ENCODE measurements around the gene TMPRSS3. TPM values are rescaled to one million over a fixed set of nuclear protein-coding genes. Genes with fewer than 3 reads are reported as not detected.

TMPRSS3 gene
- total RNA-seq, 1 donor from 2014 or later, result 14.4 TPM

DNA sequence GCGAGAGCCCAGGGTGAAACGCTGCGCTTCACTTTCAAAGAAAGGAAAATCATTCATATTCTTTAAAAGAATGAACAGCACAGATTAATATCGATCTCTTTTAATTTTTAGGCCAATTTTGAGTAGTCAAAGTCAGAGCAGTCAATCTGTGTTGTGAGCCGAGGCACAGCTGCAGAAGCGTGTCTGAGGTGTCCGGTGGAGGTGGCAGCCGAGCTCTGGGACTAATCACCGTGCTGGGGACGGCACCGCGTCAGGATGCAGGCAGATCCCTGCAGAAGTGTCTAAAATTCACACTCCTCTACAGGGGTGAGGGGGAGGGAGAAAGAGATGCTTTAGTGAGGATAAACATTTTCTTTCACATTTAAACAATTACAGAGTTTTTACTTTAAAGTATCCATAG is 33.7 kb downstream of the TMPRSS3 start:
- TF ChIP-seq, protein P1, sequence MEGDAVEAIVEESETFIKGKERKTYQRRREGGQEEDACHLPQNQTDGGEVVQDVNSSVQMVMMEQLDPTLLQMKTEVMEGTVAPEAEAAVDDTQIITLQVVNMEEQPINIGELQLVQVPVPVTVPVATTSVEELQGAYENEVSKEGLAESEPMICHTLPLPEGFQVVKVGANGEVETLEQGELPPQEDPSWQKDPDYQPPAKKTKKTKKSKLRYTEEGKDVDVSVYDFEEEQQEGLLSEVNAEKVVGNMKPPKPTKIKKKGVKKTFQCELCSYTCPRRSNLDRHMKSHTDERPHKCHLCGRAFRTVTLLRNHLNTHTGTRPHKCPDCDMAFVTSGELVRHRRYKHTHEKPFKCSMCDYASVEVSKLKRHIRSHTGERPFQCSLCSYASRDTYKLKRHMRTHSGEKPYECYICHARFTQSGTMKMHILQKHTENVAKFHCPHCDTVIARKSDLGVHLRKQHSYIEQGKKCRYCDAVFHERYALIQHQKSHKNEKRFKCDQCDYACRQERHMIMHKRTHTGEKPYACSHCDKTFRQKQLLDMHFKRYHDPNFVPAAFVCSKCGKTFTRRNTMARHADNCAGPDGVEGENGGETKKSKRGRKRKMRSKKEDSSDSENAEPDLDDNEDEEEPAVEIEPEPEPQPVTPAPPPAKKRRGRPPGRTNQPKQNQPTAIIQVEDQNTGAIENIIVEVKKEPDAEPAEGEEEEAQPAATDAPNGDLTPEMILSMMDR (IDR thresholded peaks at IDR 0.05; ENCODE audit: unreplicated experiment), result no peak
- peaks cover 6% of the 10 kb centered on the region for H3K4me1 Mint-ChIP-seq (ENCODE audit: low read depth)
- DNase-seq (ENCODE audit: low spot score, unreplicated experiment), result no peak
- peaks cover 3% of the 10 kb centered on the region for H3K9me3 Mint-ChIP-seq (ENCODE audit: low read depth)
- H3K27ac Mint-ChIP-seq, result no peak overlapping the region
- peaks cover 8% of the 10 kb centered on the region for H3K27me3 Mint-ChIP-seq
- H3K36me3 Mint-ChIP-seq (ENCODE audit: insufficient read depth), result no peaks in the 10 kb centered on the region
- H3K4me3 Mint-ChIP-seq (ENCODE audit: low read depth), result no peak overlapping the region

DNA sequence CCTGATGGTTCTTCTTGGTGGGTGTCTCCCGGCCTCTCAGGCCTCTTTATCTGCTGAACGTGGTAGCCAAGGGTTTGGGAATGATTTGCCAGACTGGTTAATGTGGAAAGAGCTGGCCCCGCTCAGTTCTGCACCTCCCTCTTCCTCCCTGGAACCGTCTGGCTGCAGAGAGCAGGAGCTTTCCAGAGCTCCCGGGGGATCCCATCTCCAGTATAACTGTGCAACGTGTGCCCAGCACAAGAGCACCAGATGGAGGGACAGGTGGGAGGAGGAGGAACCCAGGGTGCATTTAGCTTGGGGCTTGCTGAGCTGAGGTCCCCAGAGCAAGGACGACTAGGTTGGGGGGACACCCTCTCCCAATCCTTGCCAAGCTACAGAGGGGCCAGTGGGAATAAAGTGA is 34.6 kb downstream of the TMPRSS3 start:
- TF ChIP-seq, protein P1 (IDR thresholded peaks at IDR 0.05; ENCODE audit: unreplicated experiment), result no peak
- no peak for DNase-seq (ENCODE audit: low spot score, unreplicated experiment)
- Mint-ChIP-seq H3K9me3 (ENCODE audit: low read depth) (peaks cover 10% of the 10 kb centered on the region), H3K27ac (no peak overlapping the region), H3K36me3 (ENCODE audit: insufficient read depth) (no peaks in the 10 kb centered on the region), H3K27me3 (peaks cover 8% of the 10 kb centered on the region), H3K4me3 (ENCODE audit: low read depth) (no peak overlapping the region), H3K4me1 (ENCODE audit: low read depth) (peaks cover 7% of the 10 kb centered on the region)

DNA sequence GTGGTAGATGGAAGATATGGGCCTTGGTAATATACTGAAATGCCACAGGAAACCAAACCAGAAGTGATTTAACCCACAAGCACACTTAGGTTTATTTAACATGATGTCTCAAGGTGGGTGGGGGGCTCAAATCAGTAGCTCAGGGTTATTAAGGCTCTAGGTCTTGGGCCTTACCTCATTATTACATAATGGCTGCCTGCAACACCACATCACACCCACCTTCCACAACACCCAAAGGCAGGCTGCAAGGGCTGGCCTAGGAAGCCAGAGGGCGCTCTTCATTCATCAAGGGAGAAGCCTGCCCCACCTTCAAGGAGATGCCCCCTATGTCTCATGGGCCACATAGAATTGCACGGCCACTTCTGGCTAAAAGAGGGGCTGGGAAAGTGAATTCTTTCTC is 35.5 kb downstream of the TMPRSS3 start:
- DNase-seq (ENCODE audit: low spot score, unreplicated experiment), result no peak
- TF ChIP-seq, protein P1 (IDR thresholded peaks at IDR 0.05; ENCODE audit: unreplicated experiment), result no peak
- Mint-ChIP-seq H3K9me3 (ENCODE audit: low read depth) (peaks cover 12% of the 10 kb centered on the region), H3K4me1 (ENCODE audit: low read depth) (peaks cover 7% of the 10 kb centered on the region), H3K27me3 (peaks cover 8% of the 10 kb centered on the region), H3K4me3 (ENCODE audit: low read depth) (no peak overlapping the region), H3K36me3 (ENCODE audit: insufficient read depth) (no peaks in the 10 kb centered on the region), H3K27ac (no peak overlapping the region)

DNA sequence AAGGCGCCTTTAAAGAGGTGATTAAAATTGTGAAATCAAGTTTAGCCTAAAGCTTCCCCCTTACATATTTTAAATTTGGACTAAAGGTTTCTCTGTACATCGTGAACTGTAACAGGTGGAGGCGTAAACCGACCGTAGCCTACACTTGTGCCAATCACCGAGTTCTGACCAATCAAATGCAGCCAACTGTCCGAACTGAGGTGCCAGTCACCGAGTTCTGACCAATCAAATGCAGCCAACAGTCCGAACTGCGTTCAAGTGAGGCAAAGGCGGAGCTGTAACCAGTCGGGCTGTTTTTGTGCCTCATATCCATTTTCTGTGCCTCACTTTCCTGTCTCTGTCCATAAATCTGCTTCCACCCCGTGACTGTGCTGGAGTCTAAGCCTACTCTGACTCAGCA is 36.9 kb downstream of the TMPRSS3 start:
- Mint-ChIP-seq H3K9me3 (ENCODE audit: low read depth) (peaks cover 15% of the 10 kb centered on the region), H3K27me3 (peaks cover 4% of the 10 kb centered on the region), H3K4me3 (ENCODE audit: low read depth) (no peak overlapping the region), H3K36me3 (ENCODE audit: insufficient read depth) (no peaks in the 10 kb centered on the region), H3K4me1 (ENCODE audit: low read depth) (peaks cover 7% of the 10 kb centered on the region), H3K27ac (no peak overlapping the region)
- no peak for DNase-seq (ENCODE audit: low spot score, unreplicated experiment)
- TF ChIP-seq, protein P1 (IDR thresholded peaks at IDR 0.05; ENCODE audit: unreplicated experiment), result no peak

DNA sequence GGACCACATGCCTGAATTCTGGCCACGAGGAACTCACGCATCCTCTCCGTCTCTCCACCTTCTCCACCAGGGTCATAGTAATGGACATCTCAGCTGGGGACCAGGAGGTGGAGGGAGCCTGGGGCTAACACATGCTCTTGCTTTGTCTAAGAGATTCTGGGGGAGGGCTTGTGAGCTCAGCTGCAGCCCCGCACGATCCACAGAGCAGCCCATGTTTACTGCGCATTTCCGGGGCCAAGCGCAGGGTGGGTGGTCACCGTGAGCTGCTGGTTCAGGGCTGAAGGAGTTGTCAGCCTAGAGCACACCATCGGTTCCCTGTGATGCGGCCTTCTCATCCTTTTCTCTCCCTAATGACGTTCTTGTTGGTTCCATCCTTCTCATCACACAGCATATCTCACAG is 37.6 kb downstream of the TMPRSS3 start:
- H3K27ac Mint-ChIP-seq, result no peak overlapping the region
- H3K4me3 Mint-ChIP-seq (ENCODE audit: low read depth), result no peak overlapping the region
- DNase-seq (ENCODE audit: low spot score, unreplicated experiment), result no peak
- TF ChIP-seq, protein P1 (IDR thresholded peaks at IDR 0.05; ENCODE audit: unreplicated experiment), result no peak
- H3K4me1 Mint-ChIP-seq (ENCODE audit: low read depth), result peaks cover 7% of the 10 kb centered on the region
- no peaks in the 10 kb centered on the region for H3K36me3 Mint-ChIP-seq (ENCODE audit: insufficient read depth)
- H3K27me3 Mint-ChIP-seq, result peaks cover 8% of the 10 kb centered on the region
- peaks cover 15% of the 10 kb centered on the region for H3K9me3 Mint-ChIP-seq (ENCODE audit: low read depth)
